HL-60/S4 (cell line): Measurements from ENCODE around the gene ABCA3.

Experiments
- in situ Hi-C: fragments of 300-500 bp; cut with MboI; formaldehyde crosslinking; loops from 2 replicates; pipeline ENCODE4 v1.14.3; 2022; ENCODE audit warnings: low sequenced_read_pairs

Gene ABCA3

DNA sequence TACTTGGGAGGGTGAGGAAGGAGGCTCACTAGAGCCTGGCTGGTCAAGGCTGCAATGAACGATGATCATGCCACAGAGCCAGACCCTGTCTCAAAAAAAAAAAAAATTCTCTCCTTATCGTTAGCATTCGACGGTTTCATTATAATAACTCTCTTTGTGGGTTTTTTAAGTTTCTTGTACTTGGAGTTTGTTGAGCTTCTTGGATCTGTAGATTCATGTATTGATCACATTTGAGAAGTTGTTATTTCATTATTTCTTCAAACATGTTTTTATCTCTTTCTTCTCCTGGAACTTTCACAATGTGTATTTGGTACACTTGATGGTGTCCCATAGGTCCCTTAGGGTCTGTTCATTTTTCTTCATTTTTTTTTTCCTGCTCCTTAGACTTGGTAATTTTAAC, 16.8 kb upstream of the ABCA3 start:
- in situ Hi-C loops: no loop called here

DNA sequence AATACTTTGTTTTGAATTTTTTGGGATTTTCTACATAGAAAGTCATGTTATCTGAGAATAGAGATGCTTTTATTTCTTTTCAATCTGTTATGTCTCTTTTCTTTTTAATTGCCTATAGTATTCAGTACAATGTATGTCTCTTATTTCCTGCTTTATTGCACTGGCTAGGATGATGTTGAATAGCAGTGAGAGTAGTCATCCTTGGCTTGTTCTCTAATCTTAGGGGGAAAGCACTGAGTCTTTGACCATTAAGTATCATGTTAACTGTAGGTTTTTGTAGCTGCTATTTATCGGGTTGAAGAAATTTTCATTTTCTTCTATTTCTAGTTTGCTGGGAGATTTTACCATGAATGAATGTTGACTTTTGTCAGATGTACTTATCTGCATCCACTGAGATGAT, 10.0 kb upstream of the ABCA3 start:
- in situ Hi-C loops: no loop called here

DNA sequence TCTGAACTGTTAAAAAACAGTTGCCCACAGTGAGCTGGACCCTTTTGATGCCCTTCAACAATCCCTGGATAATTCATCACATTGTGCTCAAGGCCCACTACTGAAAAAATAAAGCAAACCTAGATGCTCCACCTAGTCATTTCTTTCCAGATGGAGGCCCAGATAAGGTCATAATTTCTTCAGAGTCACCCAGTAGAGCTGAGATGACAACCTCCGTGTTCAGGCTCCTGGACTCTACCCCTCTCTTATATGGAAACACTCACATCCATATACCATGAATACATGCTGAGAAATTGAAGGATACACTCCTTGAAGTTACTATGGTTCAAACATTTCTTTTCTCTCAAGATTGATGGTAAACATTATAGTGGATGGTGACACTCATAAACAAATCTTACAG, 2.7 kb upstream of the ABCA3 start:
- in situ Hi-C loops: no loop called here

DNA sequence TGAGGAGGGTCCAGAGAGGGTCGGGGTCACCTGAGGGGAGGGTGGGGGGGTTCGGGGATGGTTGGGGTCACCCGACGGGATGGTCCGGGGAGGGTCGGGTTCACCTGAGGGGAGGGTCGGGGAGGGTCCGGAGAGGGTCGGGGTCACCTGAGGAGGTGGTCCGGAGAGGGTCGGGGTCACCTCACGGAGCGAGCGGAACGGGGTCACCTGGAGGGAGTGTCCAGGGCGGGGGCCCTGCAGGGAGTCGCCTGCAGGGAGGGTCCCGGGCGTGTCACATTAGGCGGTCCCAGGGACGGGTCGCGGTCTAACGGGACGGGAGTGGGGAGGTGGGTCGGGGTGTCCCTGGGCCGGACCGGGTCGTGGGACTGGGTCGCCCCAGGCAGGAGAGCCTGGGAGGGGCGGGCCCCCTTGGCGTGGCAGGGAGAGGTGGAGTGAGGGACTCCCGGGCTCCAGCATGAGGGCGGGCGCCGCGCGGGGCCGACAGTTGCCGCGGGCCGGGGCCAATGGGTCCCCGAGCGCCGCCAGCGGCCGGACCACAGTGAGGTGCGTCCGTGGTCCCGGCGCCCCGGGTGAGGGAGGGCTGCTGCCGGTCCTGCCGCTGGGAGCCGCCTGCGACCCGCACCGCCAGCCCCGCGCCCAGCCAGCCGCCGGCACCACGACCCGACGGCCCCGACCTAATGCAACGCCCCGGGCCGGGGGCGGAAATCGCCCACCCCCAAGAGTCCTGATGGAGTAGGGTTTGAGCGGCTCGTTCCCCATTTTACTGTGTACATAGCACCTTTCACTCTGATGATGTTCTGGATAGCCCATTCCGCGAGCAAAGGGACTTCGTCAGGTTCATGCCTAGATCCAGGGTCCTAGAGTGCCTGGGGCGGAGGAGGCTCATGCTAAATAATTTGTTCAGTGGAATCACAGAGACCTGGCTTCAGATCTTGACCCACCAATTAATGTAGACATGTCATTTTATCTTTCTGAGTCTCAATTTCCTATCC, 1.2 kb upstream of the ABCA3 start:
- in situ Hi-C loops: no loop called here

DNA sequence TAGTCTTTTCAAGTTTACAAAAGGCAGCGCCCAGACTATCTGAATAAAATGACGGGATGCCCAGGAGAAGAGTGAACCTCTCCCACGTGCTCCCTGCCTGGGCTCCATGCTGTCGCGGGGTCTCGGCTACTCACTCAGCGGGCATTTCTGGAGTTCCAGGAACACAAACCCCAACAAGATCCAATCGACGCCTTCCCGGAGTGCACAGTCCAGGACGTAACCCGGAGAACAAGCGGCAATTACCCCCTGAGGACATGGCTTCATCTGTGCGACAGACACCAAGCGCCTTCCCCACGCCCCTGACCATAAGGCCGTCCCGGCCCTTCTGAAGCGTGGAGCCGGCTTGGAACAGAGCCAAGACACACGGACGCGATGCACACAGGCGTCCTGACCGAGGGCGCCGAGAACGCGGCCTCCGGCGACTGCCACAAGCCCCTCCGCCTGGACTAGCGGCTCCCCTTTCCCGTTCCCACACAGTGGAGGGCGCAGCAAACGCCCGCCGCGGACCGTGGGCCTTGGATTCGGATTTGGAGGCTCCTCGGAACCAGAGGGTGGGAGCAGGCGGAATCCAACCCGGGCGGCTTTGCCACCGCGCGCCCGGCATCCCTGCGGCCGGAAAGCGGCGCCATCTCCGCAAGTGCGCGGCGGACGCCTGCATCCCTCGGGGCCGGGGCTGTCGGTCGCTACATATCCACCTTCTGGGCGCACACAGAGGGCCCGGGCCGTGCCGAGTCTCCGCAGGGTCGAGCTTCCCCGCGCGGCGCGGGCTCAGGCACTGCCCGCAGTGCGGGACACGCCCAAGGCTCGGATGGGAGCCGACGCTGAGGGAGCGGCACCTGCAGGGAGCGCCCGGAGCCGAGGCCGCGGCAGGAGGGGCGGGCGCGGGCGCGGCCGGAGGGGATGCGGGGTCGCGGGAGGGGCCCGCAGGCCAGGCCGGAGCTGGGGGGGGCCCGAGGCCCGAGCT, 725 bp downstream of the ABCA3 start:
- in situ Hi-C loops: no loop called here

DNA sequence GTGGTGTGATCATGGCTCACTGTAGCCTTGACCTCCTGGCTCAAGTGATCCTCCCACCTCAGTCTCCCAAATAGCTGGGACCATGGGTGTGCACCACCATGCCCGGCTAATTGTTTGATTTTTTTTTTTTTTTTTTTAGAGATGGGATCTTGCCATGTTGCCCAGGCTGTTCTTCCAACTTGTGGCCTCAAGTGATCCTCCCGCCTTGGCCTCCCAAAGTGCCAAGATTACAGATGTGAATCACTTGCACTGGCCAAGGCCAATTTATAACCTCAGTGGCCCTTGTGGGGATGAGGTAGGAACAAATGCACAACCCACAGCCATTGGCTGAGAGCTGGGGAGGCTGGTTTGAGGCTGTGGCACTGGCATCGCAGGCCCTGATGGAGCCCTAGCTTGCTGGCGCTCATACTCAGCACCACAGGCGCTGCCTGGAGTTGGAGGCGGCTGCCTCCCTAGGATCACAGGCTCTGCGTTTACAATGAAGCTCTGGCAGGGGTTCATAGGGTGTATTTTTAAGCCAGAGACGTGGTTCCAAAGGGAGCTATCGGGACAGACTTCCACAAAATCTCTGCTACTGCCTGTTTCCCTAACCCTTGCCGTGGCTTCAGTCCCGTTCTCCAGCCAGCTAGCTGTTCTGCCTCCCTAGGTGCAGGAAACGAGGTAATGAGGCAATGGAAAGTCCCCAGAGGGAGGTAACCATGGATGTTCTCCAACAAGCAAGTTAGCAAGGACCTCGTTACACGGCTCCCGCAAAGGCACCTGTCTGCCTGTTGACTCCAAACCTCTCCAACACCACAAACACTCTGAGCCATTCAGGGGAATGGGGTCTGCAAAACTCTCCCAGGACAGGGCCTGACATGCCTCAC, 2.9 kb downstream of the ABCA3 start:
- in situ Hi-C loops: no loop called here

DNA sequence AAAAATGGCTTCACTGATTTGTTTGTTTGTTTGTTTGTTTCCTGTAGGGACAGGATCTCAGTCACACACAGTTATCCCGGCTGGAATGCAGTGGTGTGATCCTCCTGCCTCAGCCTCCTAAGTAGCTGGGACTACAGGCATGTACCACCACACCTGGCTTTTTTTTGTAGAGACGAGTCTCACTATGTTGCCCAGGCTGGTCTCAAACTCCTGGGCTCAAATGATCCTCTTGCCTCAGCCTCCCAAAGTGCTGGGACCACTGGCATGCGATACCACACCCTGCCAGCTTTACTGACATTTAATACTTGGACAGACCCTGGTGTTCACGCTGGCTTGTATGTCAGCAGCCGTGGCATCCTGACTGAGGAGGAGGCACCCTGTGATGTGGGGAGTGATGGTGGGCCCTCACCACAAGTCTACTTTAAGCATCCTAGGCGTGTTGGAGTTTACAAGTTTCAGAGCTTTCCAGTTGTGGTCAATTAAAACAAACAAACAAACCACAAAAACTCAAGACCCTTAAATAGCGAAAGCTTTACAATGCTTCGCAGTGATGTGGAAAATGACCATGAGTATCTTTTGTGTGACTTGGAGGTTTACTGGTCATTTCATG, 5.1 kb downstream of the ABCA3 start:
- in situ Hi-C loops: no loop called here

DNA sequence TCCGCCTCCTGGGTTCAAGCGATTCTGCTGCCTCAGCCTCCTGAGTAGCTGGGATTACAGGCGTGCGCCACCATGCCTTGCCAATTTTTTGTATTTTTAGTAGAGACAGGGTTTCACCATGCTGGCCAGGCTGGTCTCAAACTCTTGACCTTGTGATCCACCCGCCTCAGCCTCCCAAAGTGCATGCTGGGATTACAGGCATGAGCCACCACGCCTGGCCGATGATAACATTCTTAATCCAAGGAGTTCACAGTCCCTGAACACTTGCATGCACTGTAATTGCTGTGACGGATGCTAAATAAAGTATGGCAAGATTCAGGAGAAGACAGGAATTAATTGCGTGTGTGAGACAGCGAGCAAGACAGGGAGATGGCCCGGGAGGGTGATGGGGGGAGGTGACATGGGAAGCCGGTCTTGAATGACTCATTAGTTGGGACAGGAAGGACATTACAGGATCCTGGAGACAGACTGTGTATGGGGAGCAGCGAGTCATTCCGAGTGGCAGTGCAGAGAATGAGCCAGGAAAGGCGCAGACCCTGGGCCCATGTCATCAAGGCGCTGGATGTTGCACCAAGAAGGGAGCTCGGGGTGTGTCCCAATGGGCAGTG, 6.7 kb downstream of the ABCA3 start:
- in situ Hi-C loops: no loop called here

DNA sequence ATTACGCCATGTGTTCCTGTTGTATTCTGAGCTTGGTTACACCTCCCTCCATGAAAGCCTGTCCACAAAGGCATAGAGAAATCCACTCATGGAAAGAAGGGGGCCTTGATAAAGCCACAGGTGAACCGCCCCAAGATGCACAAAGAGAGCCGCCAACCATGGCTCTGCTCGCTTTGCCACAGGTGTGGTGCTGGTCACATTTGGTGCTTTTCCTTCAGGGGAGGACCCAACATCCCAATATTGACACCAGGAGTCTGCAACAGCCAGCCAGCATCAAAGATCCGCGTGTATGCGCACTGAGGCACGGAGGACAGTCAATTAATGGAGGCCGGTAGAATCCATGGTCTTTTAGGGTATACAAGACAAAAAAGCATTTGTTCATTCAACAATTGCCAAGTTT, 7.3 kb downstream of the ABCA3 start:
- in situ Hi-C loops: no loop called here

DNA sequence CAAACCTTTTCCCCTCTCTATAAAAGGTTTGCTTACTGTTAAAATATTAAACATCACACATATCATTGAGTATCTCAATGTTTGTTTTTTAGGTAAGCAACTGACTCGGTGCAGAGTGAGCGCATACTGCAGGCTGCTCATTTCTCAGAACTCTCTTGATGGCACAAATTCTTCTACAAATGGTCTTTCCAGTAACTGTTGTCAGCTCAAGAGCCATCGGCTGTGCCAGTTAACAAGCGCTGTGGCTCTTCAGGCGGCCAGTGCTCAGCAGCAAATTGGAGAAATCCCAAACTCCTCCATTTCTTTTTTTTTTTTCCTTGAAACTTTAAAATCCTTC, 8.6 kb downstream of the ABCA3 start:
- in situ Hi-C loops: no loop called here

DNA sequence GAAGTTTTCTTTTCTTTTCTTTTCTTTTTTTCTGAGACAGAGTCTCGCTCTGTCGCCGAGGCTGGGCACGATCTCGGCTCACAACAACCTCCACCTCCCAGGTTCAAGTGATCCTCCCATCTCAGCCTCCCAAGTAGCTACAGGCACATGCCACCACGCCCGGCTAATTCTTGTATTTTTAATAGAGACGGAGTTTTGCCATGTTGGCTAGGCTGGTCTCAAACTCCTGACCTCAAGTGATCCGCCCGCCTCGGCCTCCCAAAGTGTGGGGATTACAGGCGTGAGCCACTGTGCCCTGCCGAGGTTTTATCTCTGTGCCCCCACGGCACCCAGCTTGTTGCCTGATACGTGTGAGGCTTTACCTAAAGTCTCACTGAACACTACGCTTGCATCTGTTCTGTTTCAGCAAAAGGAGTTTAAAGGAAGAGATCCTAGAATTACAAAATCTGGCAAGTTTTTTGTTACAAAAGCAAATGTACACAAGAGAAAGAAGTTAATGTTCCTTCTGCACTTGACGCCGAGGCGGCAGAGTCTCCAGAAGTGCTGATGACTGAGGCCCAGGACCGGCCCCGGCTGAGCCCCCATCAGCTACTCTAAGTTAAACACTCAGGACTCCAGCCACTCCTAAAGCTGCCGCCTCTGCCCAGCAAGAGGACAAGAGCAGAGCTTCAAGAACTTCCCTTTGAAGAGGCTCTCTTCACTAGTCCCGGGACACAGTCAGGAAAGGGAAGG, 9.2 kb downstream of the ABCA3 start:
- in situ Hi-C loops: no loop called here

DNA sequence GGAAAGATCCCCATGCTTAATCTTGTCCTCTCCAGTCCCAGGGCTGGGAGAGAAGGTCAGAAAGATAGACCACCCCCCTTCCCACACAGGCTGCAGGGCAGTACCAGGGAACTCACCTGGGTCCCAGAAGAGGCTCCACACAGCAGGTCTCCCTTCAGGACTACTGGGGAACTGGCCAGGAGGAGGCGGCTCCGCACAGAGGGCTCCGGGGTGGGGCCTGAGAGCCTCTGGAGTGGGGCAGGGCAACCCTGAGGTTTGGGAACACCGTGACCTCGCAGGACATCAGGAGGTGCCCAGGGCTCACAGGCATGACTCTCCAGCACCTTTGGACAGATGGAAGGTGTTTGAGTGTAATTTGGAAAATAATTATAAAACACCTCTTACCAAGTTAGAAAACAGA, 11.0 kb downstream of the ABCA3 start:
- in situ Hi-C loops: no loop called here

DNA sequence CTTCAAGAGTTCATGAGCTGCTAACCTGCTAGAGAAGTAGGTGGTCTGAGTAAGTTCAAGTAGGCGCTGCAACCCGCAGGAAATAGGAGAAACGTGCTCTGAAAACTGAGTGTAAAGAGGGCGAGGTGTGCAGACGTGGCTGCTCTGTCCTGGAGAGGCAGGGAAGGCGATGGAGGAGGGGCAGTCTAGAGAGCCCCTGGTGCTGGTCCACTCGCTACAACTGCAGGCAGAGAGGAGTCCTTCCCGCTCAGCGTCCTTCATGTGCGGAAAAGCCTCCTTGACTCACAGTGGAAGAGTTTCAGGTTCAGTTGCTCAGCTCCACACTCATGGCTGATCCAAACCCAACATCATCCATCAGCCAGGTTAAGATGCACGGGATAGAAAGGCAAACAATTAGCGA, 12.1 kb downstream of the ABCA3 start:
- in situ Hi-C loops: no loop called here

DNA sequence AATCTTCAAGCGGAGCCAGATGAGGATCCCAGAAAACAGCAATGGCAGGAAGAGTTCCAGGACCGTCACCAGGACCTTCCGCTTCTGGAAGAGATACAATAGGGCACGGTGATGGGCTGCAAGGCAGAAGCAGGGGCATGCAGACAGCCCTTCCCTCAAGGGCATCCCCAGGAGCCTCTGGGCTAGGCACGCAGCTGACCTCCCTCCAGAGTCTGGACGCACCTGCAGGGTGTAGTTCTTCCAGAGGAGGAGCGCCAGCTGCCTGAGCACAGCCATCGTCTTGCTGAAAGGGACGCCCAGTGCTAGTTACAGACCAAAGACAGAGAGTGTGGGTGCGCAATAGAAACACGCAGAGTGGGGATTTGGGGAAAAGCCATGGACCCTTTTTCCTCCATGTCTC, 14.3 kb downstream of the ABCA3 start:
- in situ Hi-C loops: no loop called here

DNA sequence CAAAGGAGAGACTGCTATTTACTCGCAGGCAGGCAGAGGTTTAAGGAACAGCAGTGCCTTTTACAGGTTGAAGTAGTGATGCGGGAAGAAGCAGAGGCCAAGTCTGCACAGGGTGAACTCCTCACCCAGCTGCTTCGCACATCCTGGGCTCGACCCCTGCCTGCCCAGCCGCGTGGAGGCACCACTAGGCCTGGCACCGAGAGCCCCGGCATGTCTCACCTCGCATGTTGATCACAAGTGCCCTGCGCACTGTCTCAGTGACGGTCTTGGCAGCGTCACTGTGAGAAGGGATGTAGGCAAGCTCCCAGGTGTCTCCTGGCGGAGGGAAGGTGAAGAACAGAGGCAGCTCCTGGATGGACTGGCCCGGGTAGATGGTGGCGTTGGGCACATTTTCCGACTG, 14.7 kb downstream of the ABCA3 start:
- in situ Hi-C loops: no loop called here

DNA sequence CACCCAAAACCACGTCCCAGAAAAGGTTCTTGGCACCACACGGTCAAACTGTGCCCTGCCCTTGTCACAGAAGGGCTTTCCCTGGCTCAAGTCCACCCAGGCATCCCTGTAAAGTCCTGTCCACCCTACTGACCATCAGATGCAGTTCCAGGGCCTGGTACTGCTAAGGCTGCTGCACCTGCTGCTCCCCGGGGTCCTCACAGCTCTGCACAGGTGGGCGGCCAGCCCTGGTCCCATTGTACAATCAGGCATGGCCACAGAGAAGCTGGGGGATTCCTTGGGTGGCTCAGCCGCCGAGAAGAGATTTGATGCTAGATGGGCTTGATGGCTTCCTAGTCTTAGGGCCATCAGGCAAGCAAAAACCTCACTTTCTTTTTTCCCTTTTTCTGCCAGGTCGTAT, 15.3 kb downstream of the ABCA3 start:
- in situ Hi-C loops: no loop called here

DNA sequence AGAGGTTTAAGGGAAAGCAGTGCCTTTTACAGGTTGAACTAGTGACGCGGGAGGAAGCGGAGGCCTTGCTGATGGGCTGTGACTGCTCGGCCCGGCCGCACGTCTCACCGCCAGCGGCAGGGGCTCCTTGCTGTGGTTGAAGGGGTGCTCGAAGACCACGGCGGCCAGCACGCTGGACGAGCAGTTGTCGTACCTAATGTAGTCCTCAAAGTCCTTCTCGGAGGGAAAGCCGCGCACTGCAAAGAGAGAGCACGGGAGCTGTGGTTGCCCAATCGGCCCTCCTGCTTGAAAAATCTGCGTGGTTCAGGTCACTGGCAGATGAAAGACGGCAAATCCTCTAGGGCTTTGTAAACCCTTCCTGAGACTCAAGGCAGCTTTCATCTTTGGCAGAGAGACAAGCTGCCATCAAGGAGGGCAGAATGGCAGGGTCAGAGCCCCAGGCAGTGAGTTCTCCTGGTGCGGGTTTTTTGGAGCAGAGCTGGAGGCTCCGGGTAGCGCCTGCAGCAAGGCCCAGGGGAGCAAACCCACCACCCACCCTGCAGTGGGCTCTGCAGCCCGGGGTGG, 16.1 kb downstream of the ABCA3 start:
- in situ Hi-C loops: no loop called here

DNA sequence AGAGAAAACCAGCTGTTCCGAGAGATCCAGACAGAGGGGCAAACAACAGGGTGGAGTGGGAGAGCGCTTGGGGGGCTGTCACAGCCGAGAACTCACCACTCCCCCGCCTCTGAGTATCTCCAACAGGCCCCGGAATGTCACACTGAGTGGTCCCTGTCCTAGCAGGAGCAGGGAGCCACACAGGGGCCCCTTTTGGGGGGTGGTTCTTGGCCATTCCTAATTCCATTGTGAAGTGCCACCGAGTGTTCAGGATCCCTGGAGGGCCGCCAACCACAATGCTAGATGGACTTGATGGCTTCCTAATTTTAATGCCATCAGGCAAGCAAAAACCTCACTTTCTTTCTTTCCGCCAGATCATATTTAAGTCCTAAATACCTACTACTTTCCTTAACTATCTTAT, 16.8 kb downstream of the ABCA3 start:
- in situ Hi-C loops: no loop called here

DNA sequence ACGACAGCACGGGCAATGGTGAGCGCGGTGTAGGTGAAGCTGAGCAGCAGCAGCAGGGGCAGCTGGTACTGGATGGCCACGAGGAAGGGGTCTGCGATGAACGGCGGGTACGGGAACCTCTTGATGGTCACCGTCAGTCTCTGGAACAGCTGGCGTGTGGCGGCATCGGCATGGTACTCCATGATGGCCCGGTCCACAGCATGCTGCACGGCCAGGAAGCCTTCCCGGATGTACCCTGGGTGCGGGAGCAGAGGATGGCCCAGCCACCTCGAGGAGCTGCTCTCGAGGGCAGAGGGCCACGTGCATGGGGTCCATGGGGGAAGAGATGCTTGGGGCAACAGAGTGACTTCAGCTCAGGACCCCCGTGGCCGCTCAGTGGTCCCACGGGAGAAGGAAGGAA, 20.9 kb downstream of the ABCA3 start:
- in situ Hi-C loops: no loop called here
